Measurements from ENCODE around the gene MATK. TPM values are rescaled to one million over a fixed set of nuclear protein-coding genes. Genes with fewer than 3 reads are reported as not detected.

Gene MATK
- polyA plus RNA-seq, 1 donor: 1.4 TPM

- no peak for DNase-seq (ENCODE audit: low read depth)
Measured at GRCh38 chr19:3751236-3751635, 34.9 kb downstream of the MATK start.

DNA sequence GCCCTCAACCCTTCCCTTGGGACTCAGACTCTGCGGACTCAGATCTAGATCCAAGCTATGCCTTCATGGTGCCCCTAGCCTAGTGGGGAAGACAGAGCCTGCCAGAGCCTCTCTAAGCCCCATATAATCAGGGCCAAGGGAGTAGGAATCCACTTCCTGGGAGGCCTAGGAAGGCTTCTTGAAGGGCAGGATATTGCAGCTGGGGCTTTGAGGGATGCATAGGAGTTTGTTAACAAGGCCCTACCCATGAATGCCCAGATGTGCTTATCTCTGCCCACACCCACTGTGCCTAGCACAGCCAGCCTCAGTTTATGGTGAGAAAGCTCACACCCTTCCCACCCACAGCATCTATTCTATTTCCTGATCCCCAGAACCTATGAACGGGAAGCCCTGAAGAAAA is 36.0 kb downstream of the MATK start:
- DNase-seq (ENCODE audit: low read depth): no peak

- no peak for DNase-seq (ENCODE audit: low read depth)
Measured at GRCh38 chr19:3748965-3749364, 37.2 kb downstream of the MATK start.

GRCh38 chr19:3746371-3747056 is 39.7 kb downstream of the MATK start:
- DNase-seq (ENCODE audit: low read depth): no peak

DNA sequence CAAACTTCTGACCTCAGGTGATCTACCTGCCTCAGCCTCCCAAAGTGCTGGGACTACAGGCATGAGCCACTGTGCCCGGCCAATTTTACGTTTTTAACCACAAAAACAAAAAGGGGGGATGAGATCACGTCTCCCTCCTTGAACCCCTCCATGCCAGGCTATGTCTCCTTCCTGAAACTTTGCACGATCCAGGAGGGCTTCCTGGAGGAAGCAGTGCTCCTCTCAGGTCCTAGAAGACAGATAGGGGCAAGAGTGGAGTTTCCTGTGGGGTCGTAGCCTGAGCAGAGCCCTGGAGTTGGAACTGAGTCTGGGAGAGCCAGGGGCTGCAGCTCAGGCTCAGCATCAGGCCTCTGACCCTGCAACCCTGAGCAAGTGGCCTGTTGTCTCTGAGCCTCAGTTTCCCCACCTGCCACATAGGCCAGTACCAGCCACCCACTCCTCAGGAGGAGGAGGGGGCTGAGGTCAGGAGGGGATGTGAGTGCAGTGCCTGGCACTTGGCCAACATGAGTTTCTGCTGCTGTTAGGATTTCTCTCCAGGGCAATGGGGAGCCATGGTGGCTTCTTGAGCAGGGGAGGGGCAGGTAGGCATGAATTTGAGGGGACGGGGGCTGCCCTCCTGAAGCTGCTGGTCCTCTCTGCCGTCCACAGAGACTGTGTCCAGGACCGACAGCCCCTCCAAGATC is 40.7 kb downstream of the MATK start:
- no peak for DNase-seq (ENCODE audit: low read depth)

GRCh38 chr19:3743486-3743885 is 42.7 kb downstream of the MATK start:
- no peak for DNase-seq (ENCODE audit: low read depth)

- no peak for DNase-seq (ENCODE audit: low read depth)
Measured at GRCh38 chr19:3740431-3740830, 45.8 kb downstream of the MATK start.

DNA sequence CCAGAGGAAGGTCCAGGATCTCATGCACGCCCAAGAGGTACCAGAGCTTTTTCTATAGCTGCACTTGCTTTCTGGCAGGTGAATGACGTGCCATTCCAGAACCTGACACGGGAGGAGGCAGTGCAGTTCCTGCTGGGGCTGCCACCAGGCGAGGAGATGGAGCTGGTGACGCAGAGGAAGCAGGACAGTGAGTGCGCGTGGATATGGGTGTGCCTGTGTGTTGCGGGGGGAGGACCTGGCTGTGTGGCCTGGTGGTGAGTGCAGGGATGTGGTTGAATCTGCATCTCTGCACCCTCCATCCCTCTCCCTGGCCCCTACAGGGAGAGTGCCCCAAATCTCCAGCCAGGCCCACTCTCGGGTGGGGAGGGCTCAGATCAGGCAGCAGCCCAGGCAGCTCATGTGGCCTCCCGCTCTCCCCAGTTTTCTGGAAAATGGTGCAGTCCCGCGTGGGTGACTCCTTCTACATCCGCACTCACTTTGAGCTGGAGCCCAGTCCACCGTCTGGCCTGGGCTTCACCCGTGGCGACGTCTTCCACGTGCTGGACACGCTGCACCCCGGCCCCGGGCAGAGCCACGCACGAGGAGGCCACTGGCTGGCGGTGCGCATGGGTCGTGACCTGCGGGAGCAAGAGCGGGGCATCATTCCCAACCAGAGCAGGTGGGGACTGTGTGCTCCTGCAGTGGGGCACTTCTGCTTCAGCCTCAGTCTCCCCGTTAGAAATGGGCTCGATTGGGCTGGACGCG is 47.5 kb downstream of the MATK start:
- no peak for DNase-seq (ENCODE audit: low read depth)

- DNase-seq (ENCODE audit: low read depth): no peak
Measured at GRCh38 chr19:3737487-3738205, 48.5 kb downstream of the MATK start.

GRCh38 chr19:3736106-3736724 is 50.0 kb downstream of the MATK start:
- no peak for DNase-seq (ENCODE audit: low read depth)

GRCh38 chr19:3734310-3734600 is 51.9 kb downstream of the MATK start:
- DNase-seq (ENCODE audit: low read depth): no peak

DNA sequence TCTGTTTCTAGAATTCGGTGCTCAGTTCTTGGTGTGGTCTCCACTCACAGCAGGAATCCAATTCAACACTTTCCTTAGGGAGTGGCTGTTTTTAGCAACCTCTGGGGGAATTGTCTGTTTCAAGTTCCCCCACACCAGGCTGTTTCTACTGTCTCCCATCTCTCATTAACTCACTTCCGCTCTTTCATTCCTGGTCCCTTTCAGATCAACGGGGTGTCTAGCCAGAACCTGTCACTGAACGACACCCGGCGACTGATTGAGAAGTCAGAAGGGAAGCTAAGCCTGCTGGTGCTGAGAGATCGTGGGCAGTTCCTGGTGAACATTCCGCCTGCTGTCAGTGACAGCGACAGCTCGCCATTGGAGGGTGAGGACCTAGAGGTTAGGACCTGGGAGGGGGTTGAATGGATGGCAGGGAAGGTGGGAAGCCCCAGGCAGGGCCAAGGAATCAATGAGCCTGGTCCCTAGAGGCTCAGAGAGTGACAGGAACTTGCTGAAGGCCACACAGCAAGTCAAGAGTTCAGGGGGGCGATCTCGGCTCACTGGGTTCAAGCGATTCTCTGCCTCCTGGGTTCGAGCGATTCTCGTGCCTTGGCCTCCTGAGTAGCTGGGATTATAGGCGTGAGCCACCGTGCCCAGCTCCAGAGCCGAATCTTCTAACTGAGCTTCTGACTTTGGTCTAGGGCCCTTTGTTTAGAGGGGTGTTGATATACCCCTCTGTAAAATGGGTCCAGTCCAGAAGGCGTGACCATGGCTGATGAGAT is 52.5 kb downstream of the MATK start:
- no peak for DNase-seq (ENCODE audit: low read depth)

- no peak for DNase-seq (ENCODE audit: low read depth)
Measured at GRCh38 chr19:3732108-3732507, 54.1 kb downstream of the MATK start.

DNA sequence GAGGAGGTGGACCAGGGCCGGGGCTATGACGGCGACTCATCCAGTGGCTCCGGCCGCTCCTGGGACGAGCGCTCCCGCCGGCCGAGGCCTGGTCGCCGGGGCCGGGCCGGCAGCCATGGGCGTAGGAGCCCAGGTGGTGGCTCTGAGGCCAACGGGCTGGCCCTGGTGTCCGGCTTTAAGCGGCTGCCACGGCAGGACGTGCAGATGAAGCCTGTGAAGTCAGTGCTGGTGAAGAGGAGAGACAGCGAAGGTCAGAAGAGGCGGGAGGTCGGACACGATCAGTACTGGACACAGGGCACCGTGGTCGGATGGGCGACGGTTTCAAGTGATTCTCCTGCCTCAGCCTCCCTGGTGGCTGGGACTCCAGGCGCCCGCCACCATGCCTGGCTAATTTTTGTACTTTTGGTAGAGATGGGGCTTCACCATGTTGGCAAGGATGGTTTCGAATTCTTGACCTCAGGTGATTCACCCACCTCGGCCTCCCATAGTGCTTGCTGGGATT is 55.7 kb downstream of the MATK start:
- no peak for DNase-seq (ENCODE audit: low read depth)

Other genes with a start within 250 kb of the MATK start
- gene TEKTIP1, start 247.2 kb downstream of the MATK start, polyA plus RNA-seq (ENCODE audit: insufficient read length): 4.5 TPM
- 25.2 TPM for gene MFSD12, start 228.8 kb downstream of the MATK start, polyA plus RNA-seq (ENCODE audit: insufficient read length)
- gene HMG20B, start 213.4 kb downstream of the MATK start, polyA plus RNA-seq (ENCODE audit: insufficient read length): 34.1 TPM
- 1.4 TPM for gene GIPC3, start 200.9 kb downstream of the MATK start, polyA plus RNA-seq (ENCODE audit: insufficient read length)
- gene TBXA2R, start 179.5 kb downstream of the MATK start, polyA plus RNA-seq (ENCODE audit: insufficient read length): 1.7 TPM
- gene CACTIN, start 159.6 kb downstream of the MATK start, polyA plus RNA-seq (ENCODE audit: insufficient read length): 18.9 TPM
- 22.0 TPM for gene PIP5K1C, start 85.9 kb downstream of the MATK start, polyA plus RNA-seq (ENCODE audit: insufficient read length)
- gene TJP3, start 78.0 kb downstream of the MATK start, polyA plus RNA-seq (ENCODE audit: insufficient read length): 0.46 TPM
- gene APBA3, start 24.7 kb downstream of the MATK start, polyA plus RNA-seq (ENCODE audit: insufficient read length): 13.1 TPM
- gene MRPL54, start 23.7 kb downstream of the MATK start, polyA plus RNA-seq (ENCODE audit: insufficient read length): 26.0 TPM
- not detected for gene RAX2, start 14.2 kb downstream of the MATK start, polyA plus RNA-seq (ENCODE audit: insufficient read length)
- 0.05 TPM for gene ZFR2, start 82.7 kb upstream of the MATK start, polyA plus RNA-seq (ENCODE audit: insufficient read length)
- gene ATCAY, start 94.3 kb upstream of the MATK start, polyA plus RNA-seq (ENCODE audit: insufficient read length): 1.2 TPM
- 285 TPM for gene NMRK2, start 146.7 kb upstream of the MATK start, polyA plus RNA-seq (ENCODE audit: insufficient read length)
- gene DAPK3, start 184.7 kb upstream of the MATK start, polyA plus RNA-seq (ENCODE audit: insufficient read length): 100 TPM
- 2,855 TPM for gene EEF2, start 199.1 kb upstream of the MATK start, polyA plus RNA-seq (ENCODE audit: insufficient read length)
- 25.0 TPM for gene PIAS4, start 221.4 kb upstream of the MATK start, polyA plus RNA-seq (ENCODE audit: insufficient read length)